ENCODE results near the gene TRA2A. TPM values are rescaled to one million over a fixed set of nuclear protein-coding genes. Genes with fewer than 3 reads are reported as not detected.

TRA2A gene
- total and polyA plus RNA-seq, 2 experiments from 2014 or later = 55.4 to 57.2 TPM

DNA sequence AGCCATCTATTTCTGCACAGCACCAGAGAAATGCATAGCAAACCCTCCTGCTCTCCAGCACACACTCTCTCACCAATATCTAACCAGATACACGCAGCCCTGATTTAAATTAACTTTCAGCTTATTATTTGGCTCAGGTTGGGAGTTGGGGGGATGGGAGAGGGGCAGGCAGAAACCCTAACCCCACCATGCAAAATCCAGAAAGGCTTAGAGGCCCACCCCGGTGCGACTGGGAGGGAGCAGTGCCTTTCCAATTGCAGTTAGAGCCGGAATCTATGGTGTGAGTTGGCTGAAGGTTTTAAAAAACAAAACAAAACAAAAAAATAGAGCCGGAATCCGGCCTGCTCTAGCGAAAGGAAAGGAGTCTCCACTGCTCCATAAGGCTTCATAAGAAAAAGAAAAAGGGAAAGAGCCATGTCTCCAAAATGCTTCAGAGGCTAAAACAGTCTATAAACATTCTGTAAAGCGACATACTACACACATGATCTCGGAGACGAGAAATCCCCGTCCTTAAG, 64.4 kb downstream of the TRA2A start:
- Histone ChIP-seq H3K4me3 (peak overlapping the region; percentile 69), H3K27ac (peak overlapping the region; percentile 98), H4K20me1 (ENCODE audit: insufficient read depth, poor library complexity, severe bottlenecking) (peaks cover 36% of the 10 kb centered on the region), H3K9me3 (ENCODE audit: low read depth) (no peaks in the 10 kb centered on the region), H3K27me3 (no peaks in the 10 kb centered on the region), H3K9me2 (replicated peaks; ENCODE audit: insufficient read depth) (no peaks in the 10 kb centered on the region), H3K36me3 (replicated peaks; ENCODE audit: insufficient read depth, low read depth) (no peaks in the 10 kb centered on the region), H3K79me2 (peaks cover 78% of the 10 kb centered on the region), H3K4me2 (peak overlapping the region; percentile 93), H2AFZ (no peak overlapping the region), H3K4me1 (ENCODE audit: insufficient read depth) (peaks cover 42% of the 10 kb centered on the region)
- peak; percentile 10 for DNase-seq (ENCODE audit: low spot score)
- no peak for TF ChIP-seq EZH2phosphoT487 (IDR thresholded peaks at IDR 0.05; ENCODE audit: low read depth, severe bottlenecking, unreplicated experiment)
- TF ChIP-seq EZH2 (IDR thresholded peaks at IDR 0.05; ENCODE audit: borderline replicate concordance) = no peak
- TF ChIP-seq, protein P1, sequence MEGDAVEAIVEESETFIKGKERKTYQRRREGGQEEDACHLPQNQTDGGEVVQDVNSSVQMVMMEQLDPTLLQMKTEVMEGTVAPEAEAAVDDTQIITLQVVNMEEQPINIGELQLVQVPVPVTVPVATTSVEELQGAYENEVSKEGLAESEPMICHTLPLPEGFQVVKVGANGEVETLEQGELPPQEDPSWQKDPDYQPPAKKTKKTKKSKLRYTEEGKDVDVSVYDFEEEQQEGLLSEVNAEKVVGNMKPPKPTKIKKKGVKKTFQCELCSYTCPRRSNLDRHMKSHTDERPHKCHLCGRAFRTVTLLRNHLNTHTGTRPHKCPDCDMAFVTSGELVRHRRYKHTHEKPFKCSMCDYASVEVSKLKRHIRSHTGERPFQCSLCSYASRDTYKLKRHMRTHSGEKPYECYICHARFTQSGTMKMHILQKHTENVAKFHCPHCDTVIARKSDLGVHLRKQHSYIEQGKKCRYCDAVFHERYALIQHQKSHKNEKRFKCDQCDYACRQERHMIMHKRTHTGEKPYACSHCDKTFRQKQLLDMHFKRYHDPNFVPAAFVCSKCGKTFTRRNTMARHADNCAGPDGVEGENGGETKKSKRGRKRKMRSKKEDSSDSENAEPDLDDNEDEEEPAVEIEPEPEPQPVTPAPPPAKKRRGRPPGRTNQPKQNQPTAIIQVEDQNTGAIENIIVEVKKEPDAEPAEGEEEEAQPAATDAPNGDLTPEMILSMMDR (IDR thresholded peaks at IDR 0.05; ENCODE audit: poor library complexity) = no peak
- WGBS (ENCODE audit: low lambda C conversion rate, missing lambda C conversion rate) = 3% methylated on average over 11 of the region's 11 CpGs

DNA sequence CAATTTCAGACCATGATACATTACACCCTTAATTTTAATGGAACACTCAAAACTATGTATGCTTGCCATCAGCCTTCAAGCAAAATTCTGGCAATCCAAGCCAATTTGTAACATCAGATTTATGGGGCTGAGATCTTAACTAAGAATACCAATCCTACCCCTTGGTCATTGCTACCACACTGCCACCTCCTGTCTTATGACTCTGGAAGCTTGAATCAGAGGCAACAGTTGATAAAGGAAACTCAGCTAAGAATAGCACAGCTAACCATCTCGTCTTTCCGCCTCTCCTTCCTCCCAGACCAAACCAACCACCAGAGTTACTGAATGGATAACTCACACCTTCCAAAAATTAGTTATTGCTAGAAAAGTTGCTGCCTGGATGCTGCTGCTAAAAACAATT, 68.9 kb downstream of the TRA2A start:
- Histone ChIP-seq H3K4me2 (peak overlapping the region; percentile 93), H3K4me3 (no peak overlapping the region), H2AFZ (no peak overlapping the region), H3K27ac (peak overlapping the region; percentile 98), H3K79me2 (peaks cover 97% of the 10 kb centered on the region), H4K20me1 (ENCODE audit: insufficient read depth, poor library complexity, severe bottlenecking) (peaks cover 65% of the 10 kb centered on the region), H3K4me1 (ENCODE audit: insufficient read depth) (peaks cover 39% of the 10 kb centered on the region), H3K36me3 (replicated peaks; ENCODE audit: insufficient read depth, low read depth) (no peaks in the 10 kb centered on the region), H3K9me3 (ENCODE audit: low read depth) (no peaks in the 10 kb centered on the region), H3K27me3 (no peaks in the 10 kb centered on the region), H3K9me2 (replicated peaks; ENCODE audit: insufficient read depth) (no peaks in the 10 kb centered on the region)
- DNase-seq (ENCODE audit: low spot score) = peak; percentile 37
- WGBS (ENCODE audit: low lambda C conversion rate, missing lambda C conversion rate) = 59% methylated on average over 2 of the region's 2 CpGs
- TF ChIP-seq EZH2phosphoT487 (IDR thresholded peaks at IDR 0.05; ENCODE audit: low read depth, severe bottlenecking, unreplicated experiment) = no peak
- TF ChIP-seq EZH2 (IDR thresholded peaks at IDR 0.05; ENCODE audit: borderline replicate concordance) = no peak
- TF ChIP-seq, protein P1 (IDR thresholded peaks at IDR 0.05; ENCODE audit: poor library complexity) = peak; percentile 38

DNA sequence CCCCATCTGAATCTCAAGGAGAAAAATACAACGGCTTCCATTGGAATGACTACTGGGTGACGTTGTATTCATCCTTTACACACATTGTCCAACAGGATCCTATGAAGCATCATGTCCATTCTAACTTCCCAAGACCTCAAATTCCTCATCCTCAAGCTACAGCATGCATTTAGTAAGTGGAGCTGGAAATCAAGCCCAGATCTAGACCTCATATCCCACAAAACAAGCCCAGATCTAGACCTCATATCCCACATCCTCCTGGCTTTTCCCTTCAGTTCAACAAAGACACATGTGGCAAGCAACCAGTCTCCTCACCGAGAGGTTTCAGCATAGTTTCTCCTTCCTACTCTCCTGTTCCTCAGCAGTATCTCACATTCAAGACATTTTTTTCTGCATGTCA, 73.7 kb downstream of the TRA2A start:
- no peak overlapping the region for H3K4me2 ChIP-seq
- H3K79me2 ChIP-seq = peaks cover 98% of the 10 kb centered on the region
- peaks cover 1% of the 10 kb centered on the region for H3K4me1 ChIP-seq (ENCODE audit: insufficient read depth)
- H3K9me2 ChIP-seq (replicated peaks; ENCODE audit: insufficient read depth) = no peaks in the 10 kb centered on the region
- H3K9me3 ChIP-seq (ENCODE audit: low read depth) = no peaks in the 10 kb centered on the region
- DNase-seq (ENCODE audit: low spot score) = no peak
- no peak overlapping the region for H3K27ac ChIP-seq
- H3K36me3 ChIP-seq (replicated peaks; ENCODE audit: insufficient read depth, low read depth) = no peaks in the 10 kb centered on the region
- 94% methylated on average over 3 of the region's 3 CpGs for WGBS (ENCODE audit: low lambda C conversion rate, missing lambda C conversion rate)
- H3K27me3 ChIP-seq = no peaks in the 10 kb centered on the region
- no peak overlapping the region for H2AFZ ChIP-seq
- peaks cover 72% of the 10 kb centered on the region for H4K20me1 ChIP-seq (ENCODE audit: insufficient read depth, poor library complexity, severe bottlenecking)
- H3K4me3 ChIP-seq = no peak overlapping the region
- no peak for TF ChIP-seq EZH2 (IDR thresholded peaks at IDR 0.05; ENCODE audit: borderline replicate concordance)
- TF ChIP-seq, protein P1 (IDR thresholded peaks at IDR 0.05; ENCODE audit: poor library complexity) = no peak
- no peak for TF ChIP-seq EZH2phosphoT487 (IDR thresholded peaks at IDR 0.05; ENCODE audit: low read depth, severe bottlenecking, unreplicated experiment)
